ENCODE results near the gene ANGPTL4.
"Not testable (repeated sequence)": the region's sequence is repeated elsewhere in the genome, so short reads cannot be mapped to it uniquely, and the experiment has no call there.

ANGPTL4 gene, protein sequence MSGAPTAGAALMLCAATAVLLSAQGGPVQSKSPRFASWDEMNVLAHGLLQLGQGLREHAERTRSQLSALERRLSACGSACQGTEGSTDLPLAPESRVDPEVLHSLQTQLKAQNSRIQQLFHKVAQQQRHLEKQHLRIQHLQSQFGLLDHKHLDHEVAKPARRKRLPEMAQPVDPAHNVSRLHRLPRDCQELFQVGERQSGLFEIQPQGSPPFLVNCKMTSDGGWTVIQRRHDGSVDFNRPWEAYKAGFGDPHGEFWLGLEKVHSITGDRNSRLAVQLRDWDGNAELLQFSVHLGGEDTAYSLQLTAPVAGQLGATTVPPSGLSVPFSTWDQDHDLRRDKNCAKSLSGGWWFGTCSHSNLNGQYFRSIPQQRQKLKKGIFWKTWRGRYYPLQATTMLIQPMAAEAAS

DNA sequence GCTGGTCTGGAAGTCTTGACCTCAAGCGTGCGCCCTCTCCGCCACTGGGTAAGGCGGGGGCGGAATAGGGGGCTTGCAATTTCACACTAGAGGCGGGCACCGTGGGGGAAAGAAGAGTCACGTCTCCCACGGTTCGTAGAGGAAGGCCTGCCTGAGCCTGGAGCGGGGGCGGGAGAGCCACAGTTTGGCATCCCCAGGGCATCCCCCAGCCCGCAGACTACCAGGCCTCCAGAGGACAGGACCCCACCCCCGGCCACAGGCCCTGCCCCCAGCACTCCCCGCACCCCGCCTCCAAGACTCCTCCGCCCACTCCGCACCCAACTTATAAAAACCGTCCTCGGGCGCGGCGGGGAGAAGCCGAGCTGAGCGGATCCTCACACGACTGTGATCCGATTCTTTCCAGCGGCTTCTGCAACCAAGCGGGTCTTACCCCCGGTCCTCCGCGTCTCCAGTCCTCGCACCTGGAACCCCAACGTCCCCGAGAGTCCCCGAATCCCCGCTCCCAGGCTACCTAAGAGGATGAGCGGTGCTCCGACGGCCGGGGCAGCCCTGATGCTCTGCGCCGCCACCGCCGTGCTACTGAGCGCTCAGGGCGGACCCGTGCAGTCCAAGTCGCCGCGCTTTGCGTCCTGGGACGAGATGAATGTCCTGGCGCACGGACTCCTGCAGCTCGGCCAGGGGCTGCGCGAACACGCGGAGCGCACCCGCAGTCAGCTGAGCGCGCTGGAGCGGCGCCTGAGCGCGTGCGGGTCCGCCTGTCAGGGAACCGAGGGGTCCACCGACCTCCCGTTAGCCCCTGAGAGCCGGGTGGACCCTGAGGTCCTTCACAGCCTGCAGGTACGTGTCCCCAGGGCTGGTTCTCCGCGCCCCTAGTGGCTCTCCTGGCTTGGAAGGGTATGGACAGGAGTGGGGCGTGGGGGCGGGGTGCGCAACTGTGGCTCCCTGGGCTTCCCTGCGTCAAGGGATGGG is at the start of gene ANGPTL4:
Gene ANGPTL4, plus strand, starts transcription at position 353 of the 969 bp plus-strand sequence. Its CDS starts 167 bp downstream, at position 520.
- DNase-seq (ENCODE audit: extremely low spot score), result no peak
- no peak for TF ChIP-seq SUZ12 (IDR thresholded peaks at IDR 0.05)
- CTCF ChIA-PET, result no interaction called here
- POLR2A ChIA-PET, result no interaction called here

DNA sequence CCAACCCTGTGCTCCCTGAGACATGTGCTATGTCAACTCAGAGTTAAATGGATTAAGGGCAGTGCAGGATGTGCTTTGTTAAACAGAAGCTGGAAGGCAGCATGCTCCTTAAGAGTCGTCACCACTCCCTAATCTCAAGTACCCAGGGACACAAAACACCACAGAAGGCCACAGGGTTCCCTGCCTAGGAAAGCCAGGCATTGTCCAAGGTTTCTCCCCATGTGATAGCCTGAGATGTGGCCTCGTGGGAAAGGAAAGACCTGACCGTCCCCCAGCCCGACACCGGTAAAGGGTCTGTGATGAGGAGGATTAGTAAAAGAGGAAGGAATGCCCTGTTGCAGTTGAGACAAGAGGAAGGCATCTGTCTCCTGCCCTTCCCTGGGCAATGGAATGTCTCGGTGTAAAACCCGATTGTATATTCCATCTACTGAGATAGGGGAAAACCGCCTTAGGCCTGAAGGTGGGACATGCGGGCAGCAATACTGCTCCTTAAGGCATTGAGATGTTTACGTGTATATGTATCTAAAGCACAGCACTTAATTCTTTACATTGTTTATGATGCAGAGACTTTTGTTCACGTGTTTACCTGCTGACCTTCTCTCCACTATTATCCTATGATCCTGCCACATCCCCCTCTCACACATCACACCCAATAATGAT is 48.8 kb upstream of the ANGPTL4 start:
- POLR2A ChIA-PET; CTCF ChIA-PET; DNase-seq (ENCODE audit: extremely low spot score): not testable (repeated sequence)

DNA sequence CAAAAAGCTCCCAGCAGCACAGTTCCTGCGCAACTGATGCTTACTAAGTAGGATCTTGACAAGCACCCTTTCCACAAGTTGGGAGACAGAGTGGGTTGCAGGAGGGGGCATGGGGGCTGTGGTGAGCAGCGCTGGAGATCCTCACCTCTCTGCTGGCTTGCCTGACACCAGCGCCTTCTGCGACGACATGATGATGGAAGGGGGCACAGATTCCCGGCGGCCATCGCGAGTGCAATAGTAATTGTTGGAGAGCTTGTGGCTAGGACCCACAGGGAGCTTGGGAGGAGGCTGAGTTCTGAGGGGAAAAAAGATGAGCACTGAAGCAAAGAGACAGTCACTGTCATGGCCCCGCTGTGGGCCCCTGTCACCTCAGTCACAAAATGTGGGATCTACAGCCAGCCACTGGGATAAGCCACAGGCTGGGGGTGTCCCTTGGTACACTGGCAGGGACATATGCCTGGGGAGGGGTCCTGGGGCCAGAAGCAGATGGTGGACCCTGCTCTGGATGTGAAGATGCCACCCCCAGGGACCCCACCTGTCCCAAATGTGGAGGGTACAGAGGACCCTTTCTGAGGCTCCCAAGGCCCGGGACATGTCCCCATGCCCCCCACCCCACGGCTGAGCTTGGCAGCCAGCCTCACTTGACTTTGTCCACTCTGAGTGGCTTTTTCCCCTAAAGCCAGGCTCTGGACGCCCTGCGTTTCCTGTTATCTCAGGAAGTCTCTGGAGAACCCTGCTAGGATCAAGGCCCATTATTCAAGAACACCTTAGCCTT is 47.4 kb upstream of the ANGPTL4 start:
- TF ChIP-seq SUZ12 (IDR thresholded peaks at IDR 0.05) (no peak), ARNT (IDR thresholded peaks at IDR 0.05) (no peak), FOXM1 (IDR thresholded peaks at IDR 0.05; ENCODE audit: borderline replicate concordance) (no peak), HDGF (IDR thresholded peaks at IDR 0.05; ENCODE audit: borderline replicate concordance) (no peak)
- TF ChIP-seq, protein P1, sequence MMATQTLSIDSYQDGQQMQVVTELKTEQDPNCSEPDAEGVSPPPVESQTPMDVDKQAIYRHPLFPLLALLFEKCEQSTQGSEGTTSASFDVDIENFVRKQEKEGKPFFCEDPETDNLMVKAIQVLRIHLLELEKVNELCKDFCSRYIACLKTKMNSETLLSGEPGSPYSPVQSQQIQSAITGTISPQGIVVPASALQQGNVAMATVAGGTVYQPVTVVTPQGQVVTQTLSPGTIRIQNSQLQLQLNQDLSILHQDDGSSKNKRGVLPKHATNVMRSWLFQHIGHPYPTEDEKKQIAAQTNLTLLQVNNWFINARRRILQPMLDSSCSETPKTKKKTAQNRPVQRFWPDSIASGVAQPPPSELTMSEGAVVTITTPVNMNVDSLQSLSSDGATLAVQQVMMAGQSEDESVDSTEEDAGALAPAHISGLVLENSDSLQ (IDR thresholded peaks at IDR 0.05), result no peak
- no peak for DNase-seq (ENCODE audit: extremely low spot score)
- POLR2A ChIA-PET, result no interaction called here
- CTCF ChIA-PET, result no interaction called here

DNA sequence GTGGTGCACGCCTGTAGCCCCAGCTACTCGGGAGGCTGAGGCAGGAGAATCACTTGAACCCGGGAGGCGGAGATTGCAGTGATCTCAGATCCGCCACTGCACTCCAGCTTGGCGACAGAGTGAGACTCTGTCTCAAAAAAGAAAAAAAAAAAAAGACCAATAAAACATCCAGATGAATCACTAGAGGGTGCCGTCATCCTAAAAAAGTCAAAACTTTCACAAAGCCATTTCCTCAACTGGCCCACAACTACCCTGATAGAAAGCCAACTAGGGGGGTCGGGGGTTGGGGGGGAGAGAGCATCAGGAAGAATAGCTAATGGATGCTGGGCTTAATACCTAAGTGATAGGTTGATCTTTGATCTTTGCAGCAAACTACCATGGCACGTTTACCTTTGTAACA is 45.1 kb upstream of the ANGPTL4 start:
- TF ChIP-seq ZNF384 (IDR thresholded peaks at IDR 0.05), result peak; percentile 75
- DNase-seq (ENCODE audit: extremely low spot score); POLR2A ChIA-PET; CTCF ChIA-PET: not testable (repeated sequence)

DNA sequence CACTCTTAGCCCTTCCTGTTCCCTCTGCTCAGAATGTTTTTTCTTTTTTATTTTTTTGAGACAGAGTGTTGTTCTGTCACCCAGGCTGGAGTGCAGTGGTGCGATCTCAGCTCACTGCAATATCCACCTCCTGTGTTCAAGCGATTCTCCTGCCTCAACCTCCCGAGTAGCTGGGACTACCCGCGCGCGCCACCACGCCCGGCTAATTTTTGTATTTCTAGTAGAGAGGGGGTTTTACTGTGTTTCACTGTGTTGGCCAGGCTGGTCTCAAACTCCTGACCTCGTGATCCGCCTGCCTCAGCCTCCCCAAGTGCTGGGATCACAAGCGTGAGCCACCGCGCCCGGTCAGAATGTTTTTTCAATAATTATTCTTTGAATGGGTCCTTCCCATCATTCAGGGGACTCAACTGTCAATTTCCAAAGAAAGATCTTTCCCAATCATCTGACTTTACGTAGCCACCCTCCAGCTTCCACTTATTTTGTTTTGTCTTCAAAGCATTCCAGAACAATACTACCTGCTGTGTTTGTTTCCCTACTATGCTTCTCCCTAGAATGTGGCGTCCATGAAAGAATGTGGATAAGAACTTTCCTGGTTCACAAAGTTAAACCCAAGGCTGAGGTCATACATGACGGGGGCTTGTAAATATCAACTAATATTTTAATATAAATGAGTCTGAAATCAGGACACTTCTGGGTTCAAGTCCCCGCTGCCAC is 44.0 kb upstream of the ANGPTL4 start:
- TF ChIP-seq BHLHE40 (IDR thresholded peaks at IDR 0.05; ENCODE audit: borderline replicate concordance), result no peak
- TF ChIP-seq ZNF384 (IDR thresholded peaks at IDR 0.05), result no peak
- no peak for TF ChIP-seq CTBP1 (IDR thresholded peaks at IDR 0.05; ENCODE audit: borderline replicate concordance)
- TF ChIP-seq FOXK2 (IDR thresholded peaks at IDR 0.05), result no peak
- no peak for TF ChIP-seq TARDBP (IDR thresholded peaks at IDR 0.05)
- TF ChIP-seq SP1 (IDR thresholded peaks at IDR 0.05), result no peak
- no peak for TF ChIP-seq LEF1 (IDR thresholded peaks at IDR 0.05; ENCODE audit: borderline replicate concordance)
- no peak for TF ChIP-seq ELF4 (IDR thresholded peaks at IDR 0.05)
- TF ChIP-seq, protein P1 (IDR thresholded peaks at IDR 0.05), result no peak
- DNase-seq (ENCODE audit: extremely low spot score), result no peak
- ChIA-PET POLR2A (interaction anchor here (0.5 to 4.2 kb wide), 4 partner anchors 15 to 242 kb away, joined by 3 to 30 read pairs (median 6); no protein-coding TSS in a partner anchor), CTCF (no interaction called here)

DNA sequence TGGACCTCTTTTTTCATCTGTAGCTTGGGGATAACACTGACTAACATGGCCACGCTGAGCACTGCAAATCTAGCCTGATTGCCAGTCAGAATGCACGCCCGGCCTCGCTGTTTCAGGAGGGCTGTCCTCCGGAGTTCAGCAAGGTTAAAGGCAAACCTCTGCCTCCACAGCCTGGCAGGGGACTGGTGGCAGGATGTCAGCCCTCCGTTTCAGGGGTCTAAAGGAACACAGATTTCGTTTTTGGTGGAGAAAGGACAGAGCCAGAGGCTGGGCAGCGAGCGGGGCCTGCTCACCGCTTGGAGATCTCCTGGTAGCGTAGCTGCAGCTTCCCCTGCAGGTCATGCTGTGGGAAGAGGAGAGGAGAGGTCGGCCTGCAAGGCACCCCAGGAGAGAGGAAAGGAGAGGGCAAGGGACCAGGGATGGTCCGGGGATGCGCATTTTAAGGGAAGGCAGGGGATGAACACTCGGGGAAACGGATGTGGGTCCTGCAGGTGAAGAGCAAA is 43.3 kb upstream of the ANGPTL4 start:
- ChIA-PET CTCF (no interaction called here), POLR2A (interaction anchor here (0.5 to 4.2 kb wide), 7 partner anchors 14 to 377 kb away, joined by 3 to 30 read pairs (median 4); partner anchors contain the start of gene TIMM44)
- TF ChIP-seq CTBP1 (IDR thresholded peaks at IDR 0.05; ENCODE audit: borderline replicate concordance), result no peak
- no peak for TF ChIP-seq LEF1 (IDR thresholded peaks at IDR 0.05; ENCODE audit: borderline replicate concordance)
- DNase-seq (ENCODE audit: extremely low spot score), result no peak
